NOMO-1 treated with dmso at 0.1 percent for 144 hours (cell line): ENCODE data around the gene SLC26A8.
A peak's percentile ranks its signal among the peaks of the same experiment; 100 is the strongest.
"Not testable (repeated sequence)": the region's sequence is repeated elsewhere in the genome, so short reads cannot be mapped to it uniquely, and the experiment has no call there.

ENCODE experiments used
- DNase-seq: peaks from one replicate; lab custom pipeline; 2025; ENCODE audit not compliant: unreplicated experiment; lab: John Stamatoyannopoulos, UW

The SLC26A8 gene

DNA sequence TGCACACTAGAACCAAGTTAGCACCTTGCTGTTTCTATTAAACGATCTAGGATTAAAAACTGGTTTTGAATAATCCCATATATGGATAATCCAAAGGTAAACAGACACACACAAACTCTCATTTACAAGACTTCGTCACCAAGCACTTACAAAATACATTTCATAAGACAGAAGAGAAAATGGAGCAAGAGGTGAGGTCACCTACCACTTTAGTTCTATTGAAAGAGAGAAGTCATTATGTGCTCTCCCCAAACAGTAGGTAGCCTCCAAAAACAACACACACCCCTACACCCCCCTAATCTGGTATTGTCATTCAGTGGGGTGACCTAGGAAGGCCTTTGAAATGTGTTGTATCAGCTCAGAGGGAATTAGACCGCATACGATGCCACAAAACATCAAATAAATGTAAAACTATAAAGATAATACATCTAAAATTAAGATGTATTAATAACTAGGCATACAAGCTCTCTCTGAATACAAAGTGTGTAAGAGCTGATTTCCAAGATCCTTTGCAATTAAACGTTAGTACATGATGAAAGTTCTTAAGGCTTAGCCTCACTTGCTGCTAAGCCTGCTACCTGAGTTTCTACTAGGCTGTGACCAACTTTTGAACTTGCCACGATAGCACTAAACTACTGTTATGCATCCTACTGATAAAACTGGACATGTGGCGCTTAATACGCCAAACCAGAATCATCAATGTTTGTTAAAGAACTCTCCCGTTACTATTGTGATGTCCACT lies 105.2 kb downstream of the SLC26A8 start:
- peak; percentile 33 for DNase-seq

DNA sequence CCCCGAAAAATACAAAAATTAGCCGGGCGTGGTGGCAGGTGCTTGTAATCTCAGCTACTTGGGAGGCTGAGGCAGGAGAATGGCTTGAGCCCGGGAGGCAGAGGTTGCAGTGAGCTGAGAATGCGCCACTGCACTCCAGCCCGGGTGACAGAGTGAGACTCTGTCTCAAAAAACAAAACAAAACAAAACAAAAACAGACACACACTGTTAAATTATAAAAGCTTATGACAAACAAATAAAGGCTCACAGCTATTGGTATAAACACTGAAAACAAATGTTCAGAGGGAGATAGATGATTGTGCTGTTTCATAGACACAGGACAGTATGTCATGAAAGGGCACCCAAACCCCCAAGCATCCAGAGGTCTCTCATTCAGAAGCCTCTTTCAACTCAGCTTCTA lies 107.5 kb downstream of the SLC26A8 start:
- DNase-seq, result not testable (repeated sequence)

DNA sequence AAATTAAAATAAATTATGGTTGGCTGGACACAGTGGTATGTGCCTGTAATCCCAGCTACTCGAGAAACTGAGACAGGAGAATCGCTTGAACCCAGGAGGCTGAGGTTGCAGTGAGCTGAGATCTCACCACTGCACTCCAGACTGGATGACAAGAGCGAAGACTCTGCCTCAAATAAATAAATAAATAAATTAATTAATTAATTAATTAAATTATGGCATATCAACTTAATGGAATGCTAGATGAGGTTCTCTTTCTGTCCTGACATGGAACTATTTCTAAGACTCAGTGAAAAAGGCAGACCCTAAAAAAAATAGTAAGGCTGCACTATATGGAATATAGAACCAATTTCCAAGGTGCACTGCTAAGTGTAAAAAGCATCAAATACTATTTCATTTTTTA lies 108.4 kb downstream of the SLC26A8 start:
- DNase-seq, result no peak

DNA sequence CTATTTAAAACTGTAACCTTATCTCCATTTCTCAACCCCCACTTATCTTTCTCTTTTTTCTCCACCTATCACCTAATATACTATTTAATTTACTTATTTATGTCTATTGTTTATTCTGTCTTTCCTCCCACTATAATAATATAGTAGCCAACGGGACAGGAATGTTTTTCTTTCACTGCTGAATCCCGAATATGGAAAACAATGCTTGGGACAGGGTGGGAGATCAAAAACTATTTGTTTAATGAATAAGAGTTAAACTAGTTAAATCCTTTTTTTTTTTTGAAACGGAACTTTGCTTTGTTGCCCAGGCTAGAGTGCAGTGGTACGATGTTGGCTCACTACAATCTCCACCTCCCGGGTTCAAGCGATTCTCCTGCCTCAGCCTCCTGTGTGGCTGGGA lies 109.9 kb downstream of the SLC26A8 start:
- no peak for DNase-seq

DNA sequence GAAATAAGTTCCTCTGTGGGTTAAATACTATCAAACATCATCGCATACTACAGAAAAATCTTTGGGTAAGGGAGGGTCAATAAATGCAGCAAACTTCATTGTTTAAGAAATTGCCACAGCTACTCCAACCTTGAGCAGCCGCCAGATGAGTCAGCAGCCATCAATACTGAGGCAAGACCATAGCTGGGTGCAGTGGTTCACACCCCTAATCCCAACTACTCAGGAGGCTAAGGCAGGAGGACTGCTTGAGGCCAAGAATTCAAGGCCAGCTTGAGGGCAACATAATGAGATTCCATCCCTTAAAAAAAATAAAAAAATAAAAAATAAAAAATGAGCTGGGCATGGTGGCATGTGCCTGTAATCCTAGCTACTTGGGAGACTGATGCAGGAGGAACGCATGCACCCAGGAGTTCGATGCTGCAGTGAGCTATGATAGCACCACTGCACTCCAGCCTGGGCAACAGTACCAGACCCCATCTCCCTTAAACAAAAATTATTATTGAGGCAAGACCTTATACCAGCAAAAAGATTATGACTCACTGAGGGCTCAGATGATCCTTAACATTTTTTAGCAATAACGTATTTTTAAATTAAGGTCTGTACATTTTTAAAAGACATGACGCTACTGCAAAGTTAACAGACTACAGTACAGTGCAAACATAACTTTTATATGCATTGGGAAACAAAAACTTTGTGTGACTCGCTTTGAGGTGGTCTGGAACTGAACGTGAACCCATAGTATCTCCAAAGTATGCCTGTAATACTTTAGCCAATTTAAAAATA lies 112.4 kb downstream of the SLC26A8 start:
- no peak for DNase-seq

DNA sequence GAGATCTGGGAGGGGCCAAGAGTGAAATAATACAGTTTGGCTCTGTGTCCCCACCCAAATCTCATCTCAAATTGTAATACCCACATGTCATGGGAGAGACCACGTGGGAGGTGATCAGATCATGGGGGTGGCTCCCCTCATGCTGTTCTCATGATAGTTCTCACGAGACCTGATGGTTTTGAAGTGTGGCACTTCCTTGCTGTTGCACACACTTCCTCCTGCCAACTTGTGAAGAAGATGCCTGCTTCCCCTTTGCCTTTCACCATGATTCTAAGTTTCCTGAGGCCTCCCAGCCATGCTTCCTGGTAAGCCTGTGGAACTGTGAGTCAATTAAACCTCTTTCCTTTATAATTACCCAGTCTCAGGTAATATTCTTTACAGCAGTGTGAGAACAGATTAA lies 114.9 kb downstream of the SLC26A8 start:
- DNase-seq, result not testable (repeated sequence)

DNA sequence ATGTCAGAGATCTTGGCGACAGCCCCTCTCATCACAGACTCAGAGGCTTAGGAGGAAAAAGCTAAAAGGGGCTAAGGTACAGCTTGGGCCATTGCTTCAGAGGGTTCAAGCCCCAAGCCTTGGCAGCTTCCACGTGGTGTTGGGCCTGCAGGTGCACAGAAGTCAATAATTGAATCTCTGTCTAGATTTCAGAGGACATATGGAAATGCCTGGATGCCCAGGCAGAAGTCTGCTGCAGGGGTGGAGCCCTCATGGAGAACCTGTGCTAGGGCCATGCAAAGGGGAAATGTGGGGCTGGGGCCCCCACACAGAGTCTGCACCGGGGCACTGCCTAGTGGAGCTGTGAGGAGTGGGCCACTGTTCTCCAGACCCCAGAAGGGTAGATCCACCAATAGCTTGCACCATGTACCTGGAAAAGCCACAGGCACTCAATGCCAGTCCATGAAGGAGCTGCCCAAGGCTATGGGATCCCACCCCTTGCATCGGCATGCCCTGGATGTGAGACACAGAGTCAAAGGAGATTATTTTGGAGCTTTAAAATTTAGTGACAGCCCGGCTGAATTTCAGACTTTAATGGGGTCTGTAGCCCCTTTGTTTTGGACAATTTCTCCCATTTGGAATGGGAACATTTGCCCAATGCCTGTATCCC lies 115.6 kb downstream of the SLC26A8 start:
- not testable (repeated sequence) for DNase-seq

DNA sequence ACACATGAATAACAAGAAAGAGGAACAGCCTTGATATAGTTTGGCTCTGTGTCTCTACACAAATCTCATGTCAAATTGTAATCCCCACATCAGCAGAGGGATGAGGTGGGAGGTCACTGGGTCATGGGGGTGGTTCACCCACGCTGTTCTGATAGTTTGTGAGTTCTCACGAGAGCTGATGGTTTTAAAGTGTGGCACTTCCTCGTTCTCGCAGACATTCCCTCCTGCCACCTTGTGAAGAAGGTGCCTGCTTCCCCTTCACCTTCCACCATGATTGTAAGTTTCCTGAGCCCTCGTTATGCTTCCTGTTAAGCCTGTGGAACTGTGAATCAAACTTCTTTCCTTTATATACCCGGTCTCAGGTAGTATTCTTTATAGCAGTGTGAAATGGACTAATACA lies 116.7 kb downstream of the SLC26A8 start:
- DNase-seq, result no peak

DNA sequence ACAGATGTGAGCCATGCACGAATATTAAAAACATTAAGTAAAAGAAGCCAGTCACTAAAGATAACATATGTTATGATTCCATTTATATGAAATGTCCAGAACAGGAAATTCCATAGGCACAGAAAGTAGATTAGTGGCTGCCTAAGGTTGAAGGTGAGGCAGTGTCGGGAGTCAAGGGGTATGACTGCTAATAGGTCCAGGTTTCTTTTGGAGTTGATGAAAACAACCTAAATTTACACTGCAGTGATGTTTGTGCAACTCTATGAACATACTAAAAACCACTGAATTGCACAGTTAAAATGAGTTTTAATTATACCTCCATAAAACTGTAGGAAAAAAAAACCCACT lies 118.0 kb downstream of the SLC26A8 start:
- no peak for DNase-seq

DNA sequence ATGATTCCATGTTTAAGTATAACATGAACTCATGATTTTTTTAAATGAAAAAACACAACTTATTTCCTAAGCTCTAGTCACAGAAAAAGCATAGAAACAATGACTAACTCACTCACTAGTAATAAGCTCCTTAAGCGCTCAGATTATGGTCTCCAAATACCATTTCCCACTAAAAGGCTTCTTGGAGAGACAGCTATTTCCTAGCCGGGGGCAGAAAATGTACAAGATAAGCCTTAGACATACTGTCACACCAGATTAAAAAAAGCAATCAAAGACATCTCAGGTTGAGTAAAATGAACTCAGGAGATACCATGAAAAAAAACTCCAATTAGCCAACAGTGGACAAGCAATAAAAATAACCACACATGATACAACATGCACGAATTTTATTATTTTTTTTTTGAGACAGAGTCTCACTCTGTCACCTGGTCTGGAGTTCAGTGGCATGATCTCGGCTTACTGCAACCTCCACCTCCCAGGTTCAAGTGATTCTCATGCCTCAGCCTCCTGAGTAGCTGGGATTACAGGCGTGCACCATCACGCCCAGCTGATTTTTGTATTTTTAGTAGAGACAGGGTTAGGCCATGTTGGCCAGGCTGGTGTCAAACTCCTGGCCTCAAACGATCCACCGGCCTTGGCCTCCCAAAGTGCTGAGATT lies 118.5 kb downstream of the SLC26A8 start:
- no peak for DNase-seq

DNA sequence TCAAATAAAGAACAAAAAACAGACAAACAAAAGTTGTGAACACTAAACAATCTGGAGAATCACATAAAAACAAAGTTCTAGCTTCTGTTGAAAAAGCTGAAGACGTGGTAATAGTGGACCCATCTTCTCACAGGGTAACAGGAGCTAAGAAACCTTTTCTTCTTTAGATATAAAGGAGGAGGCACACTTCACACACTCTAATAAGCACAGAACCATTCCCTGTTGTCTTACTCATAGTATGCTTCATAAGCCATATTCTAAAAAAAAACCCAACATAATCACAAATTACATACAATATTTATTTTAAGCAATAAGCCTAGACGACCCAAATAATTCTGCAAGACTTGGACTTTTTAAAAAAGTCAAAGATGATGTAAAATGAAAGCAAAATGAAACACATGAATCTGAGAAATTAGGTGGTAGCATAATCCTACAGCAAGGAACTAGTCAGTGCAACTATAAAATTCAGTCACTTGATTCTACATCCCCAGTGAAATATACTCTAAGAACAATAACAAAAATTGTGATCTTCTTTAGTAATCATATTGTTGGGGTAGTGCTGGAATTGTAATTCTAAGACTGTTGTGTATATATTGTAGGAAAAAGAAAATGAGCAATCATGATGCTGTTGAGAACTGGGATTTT lies 119.2 kb downstream of the SLC26A8 start:
- no peak for DNase-seq

DNA sequence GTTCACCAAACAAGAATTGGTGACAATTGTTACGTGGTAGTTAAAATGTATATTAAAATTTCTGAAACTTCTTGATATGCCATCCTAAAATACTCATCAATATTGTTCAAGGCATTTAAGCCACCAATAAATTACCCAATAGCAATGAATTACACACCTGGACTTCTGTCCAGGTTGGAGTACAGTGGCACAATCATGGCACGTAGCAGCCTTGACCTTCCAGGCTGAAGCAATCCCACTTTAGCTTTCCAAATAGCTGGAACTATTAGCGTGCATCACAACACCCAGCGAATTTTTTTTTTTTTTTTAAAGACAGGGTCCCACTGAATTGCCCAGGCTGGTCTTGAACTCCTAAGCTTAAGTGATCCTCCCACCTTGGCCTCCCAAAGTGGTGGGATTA lies 120.8 kb downstream of the SLC26A8 start:
- DNase-seq, result no peak

DNA sequence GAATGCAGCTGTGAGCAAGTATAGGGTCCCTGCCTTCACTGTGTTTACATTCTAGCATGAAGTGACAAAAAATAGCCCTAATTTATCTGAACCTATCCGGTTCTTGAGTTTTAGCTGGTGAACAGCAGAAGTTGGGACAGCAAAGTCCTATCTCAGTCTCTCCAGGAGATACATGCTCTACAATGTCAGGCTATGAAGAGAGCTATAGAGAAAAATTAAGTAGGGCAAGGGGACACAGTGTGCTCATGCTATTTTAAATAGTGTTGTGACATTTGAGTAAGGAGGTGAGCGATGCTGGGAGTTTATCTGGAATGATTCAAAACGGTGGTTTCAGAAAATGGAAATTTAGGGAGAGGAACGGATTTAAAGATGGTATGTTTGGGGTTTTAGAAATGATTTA lies 124.0 kb downstream of the SLC26A8 start:
- DNase-seq, result no peak

DNA sequence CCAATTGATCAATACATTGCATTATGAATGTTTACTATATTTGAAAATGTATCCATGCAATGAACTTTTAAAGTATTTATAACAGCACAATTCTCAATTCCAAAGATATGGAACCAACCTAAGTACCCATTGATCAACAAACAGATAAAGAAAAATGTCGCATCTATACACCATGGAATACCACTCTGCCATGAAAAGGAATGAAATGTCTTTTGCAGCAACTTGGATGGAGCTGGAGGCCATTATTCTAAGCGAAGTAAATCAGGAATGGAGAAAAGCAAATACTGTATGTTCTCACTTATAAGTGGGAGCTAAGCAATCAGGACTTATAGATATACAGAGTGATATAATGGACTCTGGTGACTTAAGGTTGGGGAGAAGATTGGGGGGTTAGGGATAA lies 126.4 kb downstream of the SLC26A8 start:
- DNase-seq, result no peak

DNA sequence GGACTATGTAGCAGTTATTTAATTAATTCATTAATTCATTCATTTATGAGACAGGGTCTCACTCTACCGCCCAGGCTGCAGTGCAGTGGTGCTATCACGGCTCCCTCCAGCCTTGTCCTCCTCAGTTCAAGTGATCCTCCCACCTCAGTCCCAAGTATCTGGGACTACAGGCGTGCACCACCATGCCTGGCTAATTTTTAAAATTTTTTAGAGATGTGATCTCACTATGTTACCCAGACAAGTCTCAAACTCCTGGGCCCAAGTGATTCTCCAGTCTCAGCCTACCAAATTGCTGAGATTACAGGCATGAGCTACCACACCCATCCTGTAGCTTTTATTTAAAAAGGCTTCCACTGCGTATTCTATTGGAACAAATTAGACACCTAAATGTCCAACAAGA lies 127.0 kb downstream of the SLC26A8 start:
- no peak for DNase-seq

DNA sequence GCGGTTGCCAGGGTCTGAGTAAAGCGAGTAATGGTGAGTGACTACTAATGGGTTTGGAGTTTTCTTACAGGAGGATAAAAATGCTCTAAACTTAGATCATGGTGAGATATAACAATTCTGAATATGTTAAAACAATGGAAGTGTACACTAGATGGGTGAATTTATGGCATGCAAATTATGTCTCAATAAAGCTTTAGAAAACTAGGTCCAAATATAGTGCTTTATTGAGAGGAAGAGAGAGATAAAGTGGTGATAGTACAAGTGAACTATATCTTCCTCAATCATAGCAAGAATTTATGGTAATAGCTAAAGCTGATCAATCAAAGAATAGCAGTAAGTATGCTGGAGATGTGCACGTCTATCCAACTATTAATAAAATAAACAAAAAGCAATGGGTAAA lies 127.4 kb downstream of the SLC26A8 start:
- DNase-seq, result no peak

DNA sequence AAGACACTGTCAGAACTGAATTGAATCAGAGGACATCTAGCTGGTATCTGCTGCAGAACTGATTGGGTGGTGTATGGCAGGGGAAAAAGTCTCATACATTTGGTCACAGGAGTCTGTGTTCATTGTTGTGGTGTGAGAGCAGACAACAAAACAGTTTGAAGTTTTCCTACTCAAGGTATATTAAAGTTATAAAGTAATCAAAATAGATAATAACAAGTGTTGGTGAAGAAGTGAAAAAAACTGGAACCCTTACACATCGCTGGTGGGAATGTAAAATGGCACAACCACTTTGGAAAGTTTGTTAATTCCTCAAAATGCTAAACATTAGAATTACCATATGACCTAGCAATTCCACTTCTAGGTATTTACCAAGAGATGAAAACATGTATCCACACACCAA lies 128.2 kb downstream of the SLC26A8 start:
- DNase-seq, result no peak

DNA sequence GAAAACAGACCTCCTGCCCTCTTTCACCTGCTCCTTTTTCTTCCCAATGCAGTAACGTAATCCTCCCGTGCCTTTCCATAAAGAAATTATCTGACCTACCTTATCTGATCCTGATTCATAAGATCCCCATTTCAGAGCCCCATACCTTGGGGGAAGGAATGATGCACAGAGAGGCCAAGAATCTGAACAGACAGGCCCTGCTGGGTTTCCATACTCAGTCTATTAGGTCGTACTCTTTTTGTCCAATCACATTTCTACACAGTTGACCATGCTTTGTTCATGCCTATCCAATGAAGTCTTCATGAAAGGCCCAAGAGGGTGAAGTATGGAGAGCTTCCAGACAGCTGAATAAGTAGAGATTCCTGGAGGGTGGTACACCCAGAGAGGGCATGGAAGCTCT lies 128.9 kb downstream of the SLC26A8 start:
- no peak for DNase-seq

DNA sequence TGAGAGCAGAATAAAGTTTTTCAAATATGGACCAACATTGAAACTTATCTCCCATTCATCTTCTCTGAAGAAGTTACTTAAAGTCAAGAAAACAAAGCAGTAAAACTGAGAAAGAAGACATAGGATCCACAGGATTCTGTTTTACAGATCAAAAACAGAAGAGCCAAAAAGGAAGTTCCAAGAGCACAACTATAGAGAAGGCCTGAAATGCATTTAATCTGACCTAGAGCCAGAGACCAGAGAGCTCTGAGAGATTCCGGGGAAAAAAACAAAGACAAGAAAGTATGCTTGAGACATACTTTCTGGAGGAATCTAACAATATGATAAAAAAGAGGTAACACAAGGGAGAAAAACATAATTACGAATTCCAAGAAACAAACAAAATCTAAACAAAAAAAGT lies 129.7 kb downstream of the SLC26A8 start:
- DNase-seq, result no peak
